Measurements from ENCODE around the gene EDAR. TPM values are rescaled to one million over a fixed set of nuclear protein-coding genes. Genes with fewer than 3 reads are reported as not detected.

EDAR gene
- polyA plus RNA-seq, 1 donor (not counting 4 experiments of a cell fraction or from before 2014, with no cell fraction given) = 0.21 TPM

DNA sequence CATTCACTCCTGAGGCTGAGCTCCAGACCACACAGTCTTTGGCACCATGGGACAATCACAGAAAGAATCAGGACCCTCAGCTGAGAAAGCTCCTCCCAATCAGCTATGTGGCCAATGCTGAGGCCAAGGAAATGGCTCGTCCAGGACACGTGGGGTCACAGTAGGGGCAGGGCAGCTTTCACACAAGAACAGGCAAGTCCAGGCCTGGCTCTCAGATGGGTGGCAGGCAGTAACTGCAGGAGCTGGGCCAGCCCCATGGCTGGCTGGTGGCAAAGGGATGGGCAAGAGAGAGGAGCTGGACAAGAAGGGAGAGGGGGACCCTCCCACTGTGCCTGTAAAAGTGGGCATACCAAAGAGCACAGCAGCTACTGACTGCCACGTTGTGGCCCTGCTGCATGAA lies 12.2 kb upstream of the EDAR start:
- Histone ChIP-seq H2AFZ (ENCODE audit: control insufficient read depth, low read length) (no peak overlapping the region), H3K27me3 (ENCODE audit: control insufficient read depth, extremely low read depth, insufficient read depth, low read length) (peaks cover 4% of the 10 kb centered on the region), H3K9me1 (ENCODE audit: control insufficient read depth, extremely low read depth, insufficient read depth, low read length) (no peaks in the 10 kb centered on the region), H3K9ac (ENCODE audit: control insufficient read depth, extremely low read depth, insufficient read depth, low read length) (no peak overlapping the region), H3K27ac (ENCODE audit: control insufficient read depth, insufficient read depth, low read length) (no peak overlapping the region), H3K4me2 (ENCODE audit: control insufficient read depth, extremely low read depth, insufficient read depth, low read depth, low read length) (no peak overlapping the region), H3K79me2 (ENCODE audit: control insufficient read depth, insufficient read depth, low read length) (no peaks in the 10 kb centered on the region), H3K9me3 (ENCODE audit: control insufficient read depth, low read depth, low read length) (no peaks in the 10 kb centered on the region), H4K20me1 (ENCODE audit: control insufficient read depth, extremely low read depth, insufficient read depth, low read length) (no peaks in the 10 kb centered on the region), H3K4me1 (ENCODE audit: control insufficient read depth, extremely low read depth, insufficient read depth, low read length) (peaks cover 6% of the 10 kb centered on the region), H3K4me3 (ENCODE audit: control insufficient read depth in 2 of 3, extremely low read depth in 1 of 3, insufficient read depth in 2 of 3, low read depth in 1 of 3, low read length in 3 of 3) (no peak overlapping the region), H3K36me3 (ENCODE audit: control insufficient read depth in 2 of 2, extremely low read depth in 1 of 2, insufficient read depth in 2 of 2, low read length in 2 of 2) (no peaks in the 10 kb centered on the region)
- dilution Hi-C loops (cut with MboI; ENCODE audit: extremely low pct_ligation_motif_present, low sequenced_read_pairs) = no loop called here
- DNase-seq (ENCODE audit: low read depth, low spot score) = no peak
- TF ChIP-seq EZH2 (IDR thresholded peaks at IDR 0.05; ENCODE audit: low read length) = no peak
- TF ChIP-seq, protein P1, sequence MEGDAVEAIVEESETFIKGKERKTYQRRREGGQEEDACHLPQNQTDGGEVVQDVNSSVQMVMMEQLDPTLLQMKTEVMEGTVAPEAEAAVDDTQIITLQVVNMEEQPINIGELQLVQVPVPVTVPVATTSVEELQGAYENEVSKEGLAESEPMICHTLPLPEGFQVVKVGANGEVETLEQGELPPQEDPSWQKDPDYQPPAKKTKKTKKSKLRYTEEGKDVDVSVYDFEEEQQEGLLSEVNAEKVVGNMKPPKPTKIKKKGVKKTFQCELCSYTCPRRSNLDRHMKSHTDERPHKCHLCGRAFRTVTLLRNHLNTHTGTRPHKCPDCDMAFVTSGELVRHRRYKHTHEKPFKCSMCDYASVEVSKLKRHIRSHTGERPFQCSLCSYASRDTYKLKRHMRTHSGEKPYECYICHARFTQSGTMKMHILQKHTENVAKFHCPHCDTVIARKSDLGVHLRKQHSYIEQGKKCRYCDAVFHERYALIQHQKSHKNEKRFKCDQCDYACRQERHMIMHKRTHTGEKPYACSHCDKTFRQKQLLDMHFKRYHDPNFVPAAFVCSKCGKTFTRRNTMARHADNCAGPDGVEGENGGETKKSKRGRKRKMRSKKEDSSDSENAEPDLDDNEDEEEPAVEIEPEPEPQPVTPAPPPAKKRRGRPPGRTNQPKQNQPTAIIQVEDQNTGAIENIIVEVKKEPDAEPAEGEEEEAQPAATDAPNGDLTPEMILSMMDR (optimal IDR thresholded peaks at IDR 0.05 in 1 of 3, IDR thresholded peaks at IDR 0.05 in 1 of 3, conservative IDR thresholded peaks at IDR 0.05 in 1 of 3; ENCODE audit: extremely low read depth in 1 of 3, insufficient read depth in 2 of 3, low read length in 3 of 3) = no peak
- FAIRE-seq = no peak

DNA sequence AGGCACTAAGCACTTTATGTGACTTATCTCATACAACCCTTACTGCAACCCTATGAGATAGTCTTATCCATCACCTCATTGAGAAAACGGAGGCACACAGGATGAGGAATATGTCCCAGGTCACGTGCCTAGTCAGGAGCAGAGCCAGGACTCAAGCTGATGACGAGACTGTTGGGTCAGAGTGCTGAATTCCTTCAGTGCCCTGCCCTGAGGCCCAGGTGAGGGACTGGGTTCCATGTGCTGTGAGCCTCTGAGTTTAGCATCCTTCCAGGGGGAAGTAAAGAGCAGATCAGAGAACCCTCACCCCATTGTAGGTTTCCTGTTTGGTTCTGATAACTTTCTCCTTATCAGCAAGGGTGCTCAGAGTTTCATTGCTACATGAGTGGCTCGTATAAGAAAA lies 11.7 kb upstream of the EDAR start:
- FAIRE-seq (no peak), DNase-seq (ENCODE audit: low read depth, low spot score) (no peak)
- Histone ChIP-seq H3K9me1 (ENCODE audit: control insufficient read depth, extremely low read depth, insufficient read depth, low read length) (no peaks in the 10 kb centered on the region), H3K27ac (ENCODE audit: control insufficient read depth, insufficient read depth, low read length) (no peak overlapping the region), H3K4me3 (ENCODE audit: control insufficient read depth in 2 of 3, extremely low read depth in 1 of 3, insufficient read depth in 2 of 3, low read depth in 1 of 3, low read length in 3 of 3) (no peak overlapping the region), H3K79me2 (ENCODE audit: control insufficient read depth, insufficient read depth, low read length) (no peaks in the 10 kb centered on the region), H3K9me3 (ENCODE audit: control insufficient read depth, low read depth, low read length) (no peaks in the 10 kb centered on the region), H3K4me2 (ENCODE audit: control insufficient read depth, extremely low read depth, insufficient read depth, low read depth, low read length) (no peak overlapping the region), H2AFZ (ENCODE audit: control insufficient read depth, low read length) (no peak overlapping the region), H3K27me3 (ENCODE audit: control insufficient read depth, extremely low read depth, insufficient read depth, low read length) (peaks cover 4% of the 10 kb centered on the region), H4K20me1 (ENCODE audit: control insufficient read depth, extremely low read depth, insufficient read depth, low read length) (no peaks in the 10 kb centered on the region), H3K9ac (ENCODE audit: control insufficient read depth, extremely low read depth, insufficient read depth, low read length) (no peak overlapping the region), H3K4me1 (ENCODE audit: control insufficient read depth, extremely low read depth, insufficient read depth, low read length) (peaks cover 6% of the 10 kb centered on the region), H3K36me3 (ENCODE audit: control insufficient read depth in 2 of 2, extremely low read depth in 1 of 2, insufficient read depth in 2 of 2, low read length in 2 of 2) (no peaks in the 10 kb centered on the region)
- dilution Hi-C loops (cut with MboI; ENCODE audit: extremely low pct_ligation_motif_present, low sequenced_read_pairs) = no loop called here
- no peak for TF ChIP-seq EZH2 (IDR thresholded peaks at IDR 0.05; ENCODE audit: low read length)
- TF ChIP-seq, protein P1 (optimal IDR thresholded peaks at IDR 0.05 in 1 of 3, IDR thresholded peaks at IDR 0.05 in 1 of 3, conservative IDR thresholded peaks at IDR 0.05 in 1 of 3; ENCODE audit: extremely low read depth in 1 of 3, insufficient read depth in 2 of 3, low read length in 3 of 3) = no peak
